ENCODE measurements around the gene PLD3. TPM values are rescaled to one million over a fixed set of nuclear protein-coding genes. Genes with fewer than 3 reads are reported as not detected.
A peak's percentile ranks its signal among the peaks of the same experiment; 100 is the strongest.

PLD3 gene
- total and polyA plus RNA-seq, 2 donors from 2014 or later: 175 to 207 TPM

- peak; percentile 88 to 98 (median 95) for DNase-seq
- TF ChIP-seq CTCF (IDR thresholded peaks at IDR 0.05; ENCODE audit: borderline replicate concordance, extremely low read depth, insufficient read depth): no peak
- intact Hi-C loops (cut with DNase I): no loop called here
- no peaks in the 10 kb centered on the region for H3K36me3 ChIP-seq (ENCODE audit: control insufficient read depth in 2 of 3, insufficient read depth in 3 of 3, low read length in 3 of 3)
- H3K9ac ChIP-seq (ENCODE audit: low read length in 3 of 3): peak overlapping the region in 2 of 3 donors; percentile 46 to 54
- H3K4me1 ChIP-seq (ENCODE audit: control insufficient read depth in 2 of 3, insufficient read depth in 2 of 3, low read depth in 1 of 3, low read length in 3 of 3): no peaks in the 10 kb centered on the region
- no peaks in the 10 kb centered on the region for H3K9me3 ChIP-seq (ENCODE audit: control insufficient read depth in 2 of 3, insufficient read depth in 1 of 3, low read length in 3 of 3)
- no peak for FAIRE-seq
- H3K4me3 ChIP-seq (ENCODE audit: low read length in 3 of 3): peak overlapping the region; percentile 1 to 77 (median 43)
- H3K27ac ChIP-seq (ENCODE audit: low read depth in 2 of 2, low read length in 2 of 2): no peak overlapping the region
- H3K27me3 ChIP-seq (ENCODE audit: control insufficient read depth, insufficient read depth, low read length): no peaks in the 10 kb centered on the region
Measured at GRCh38 chr19:40365613-40366401, 17.3 kb downstream of the PLD3 start.

GRCh38 chr19:40366697-40367561 lies 18.4 kb downstream of the PLD3 start:
- Histone ChIP-seq H3K9ac (ENCODE audit: low read length in 3 of 3) (no peak overlapping the region), H3K9me3 (ENCODE audit: control insufficient read depth in 2 of 3, insufficient read depth in 1 of 3, low read length in 3 of 3) (no peaks in the 10 kb centered on the region), H3K27me3 (ENCODE audit: control insufficient read depth, insufficient read depth, low read length) (no peaks in the 10 kb centered on the region), H3K4me3 (ENCODE audit: low read length in 3 of 3) (no peak overlapping the region), H3K27ac (ENCODE audit: low read depth in 2 of 2, low read length in 2 of 2) (no peak overlapping the region), H3K4me1 (ENCODE audit: control insufficient read depth in 2 of 3, insufficient read depth in 2 of 3, low read depth in 1 of 3, low read length in 3 of 3) (no peaks in the 10 kb centered on the region), H3K36me3 (ENCODE audit: control insufficient read depth in 2 of 3, insufficient read depth in 3 of 3, low read length in 3 of 3) (peaks cover 0 to 6% (median 0%) of the 10 kb centered on the region in 3 donors)
- FAIRE-seq: no peak
- peak; percentile 71 to 87 (median 77) for DNase-seq
- TF ChIP-seq CTCF (IDR thresholded peaks at IDR 0.05; ENCODE audit: borderline replicate concordance, extremely low read depth, insufficient read depth): no peak
- intact Hi-C loops (cut with DNase I): no loop called here

GRCh38 chr19:40367577-40368434 lies 19.3 kb downstream of the PLD3 start:
- intact Hi-C loops (cut with DNase I): no loop called here
- Histone ChIP-seq H3K27me3 (ENCODE audit: control insufficient read depth, insufficient read depth, low read length) (no peaks in the 10 kb centered on the region), H3K27ac (ENCODE audit: low read depth in 2 of 2, low read length in 2 of 2) (no peak overlapping the region), H3K4me1 (ENCODE audit: control insufficient read depth in 2 of 3, insufficient read depth in 2 of 3, low read depth in 1 of 3, low read length in 3 of 3) (no peaks in the 10 kb centered on the region), H3K4me3 (ENCODE audit: low read length in 3 of 3) (no peak overlapping the region), H3K36me3 (ENCODE audit: control insufficient read depth in 2 of 3, insufficient read depth in 3 of 3, low read length in 3 of 3) (peaks cover 3 to 12% (median 3%) of the 10 kb centered on the region in 3 donors), H3K9ac (ENCODE audit: low read length in 3 of 3) (no peak overlapping the region), H3K9me3 (ENCODE audit: control insufficient read depth in 2 of 3, insufficient read depth in 1 of 3, low read length in 3 of 3) (no peaks in the 10 kb centered on the region)
- DNase-seq (no peak), FAIRE-seq (no peak)
- TF ChIP-seq CTCF (IDR thresholded peaks at IDR 0.05; ENCODE audit: borderline replicate concordance, extremely low read depth, insufficient read depth): no peak
